ENCODE results near the gene ISX.
A peak's percentile ranks its signal among the peaks of the same experiment; 100 is the strongest.
"Not testable (repeated sequence)": the region's sequence is repeated elsewhere in the genome, so short reads cannot be mapped to it uniquely, and the experiment has no call there.

Gene ISX

DNA sequence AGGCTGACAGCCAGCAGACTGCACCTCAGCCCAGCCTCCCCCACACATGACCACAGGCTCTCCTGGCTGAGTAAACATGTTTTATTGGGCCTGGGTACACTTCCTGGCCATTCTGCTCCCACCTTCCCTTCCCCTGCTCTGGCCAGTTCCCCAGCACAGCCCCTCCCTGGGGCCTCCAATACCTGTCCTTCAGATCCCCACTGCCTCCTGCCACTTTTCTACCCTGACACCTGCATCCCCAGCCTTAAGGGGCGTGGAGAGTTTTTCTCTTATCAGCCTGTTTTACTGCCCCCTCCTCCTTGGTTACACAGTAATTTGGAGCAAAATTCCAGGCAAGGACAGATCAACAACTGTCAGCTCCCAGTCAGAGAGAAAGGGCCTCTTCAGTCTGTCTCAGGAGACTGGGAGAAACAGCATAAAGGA is at the start of gene ISX:
ISX (plus strand) TSS at position 363 of the 423 bp plus-strand sequence. CDS start 930 bp downstream, outside the sequence.
- DNase-seq: no peak

DNA sequence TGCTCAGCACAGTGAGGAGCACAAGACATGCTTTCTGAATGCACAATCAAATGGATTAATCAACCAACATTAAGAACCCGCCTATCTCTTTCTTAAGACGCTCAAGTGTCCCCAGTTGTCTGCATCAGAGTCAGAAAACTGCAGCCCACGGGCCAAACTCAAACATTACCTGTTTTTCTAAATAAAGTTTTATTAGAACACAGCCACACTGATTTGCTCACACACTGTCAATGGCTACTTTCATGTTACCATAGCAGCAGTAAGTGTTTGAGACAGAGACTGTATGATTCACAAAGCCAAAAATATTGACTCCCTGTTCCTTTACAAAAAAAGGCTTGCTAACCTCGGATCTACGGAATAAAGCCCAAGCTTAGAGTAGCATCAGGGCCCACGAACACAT is 49.0 kb upstream of the ISX start:
- no peak for DNase-seq

DNA sequence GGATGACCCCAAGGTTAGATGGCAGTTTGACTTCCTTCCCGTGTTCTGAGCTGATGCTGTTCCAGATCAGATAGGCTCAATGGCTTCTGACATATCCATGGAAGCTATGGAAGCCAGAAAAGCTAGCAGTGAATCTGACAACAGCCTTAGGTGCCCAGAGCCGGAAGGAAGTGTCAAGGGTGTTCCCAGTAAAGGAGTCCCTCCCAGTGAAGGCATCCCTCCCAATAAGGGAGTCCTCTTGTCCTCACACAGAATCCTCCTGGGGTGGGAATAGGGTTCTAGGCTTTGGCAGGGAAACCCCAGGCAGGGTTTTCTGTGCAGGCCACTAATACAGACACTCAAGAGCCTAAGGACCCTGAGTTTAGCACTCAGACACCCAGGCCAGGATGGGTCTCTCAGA is 47.0 kb upstream of the ISX start:
- no peak for DNase-seq

DNA sequence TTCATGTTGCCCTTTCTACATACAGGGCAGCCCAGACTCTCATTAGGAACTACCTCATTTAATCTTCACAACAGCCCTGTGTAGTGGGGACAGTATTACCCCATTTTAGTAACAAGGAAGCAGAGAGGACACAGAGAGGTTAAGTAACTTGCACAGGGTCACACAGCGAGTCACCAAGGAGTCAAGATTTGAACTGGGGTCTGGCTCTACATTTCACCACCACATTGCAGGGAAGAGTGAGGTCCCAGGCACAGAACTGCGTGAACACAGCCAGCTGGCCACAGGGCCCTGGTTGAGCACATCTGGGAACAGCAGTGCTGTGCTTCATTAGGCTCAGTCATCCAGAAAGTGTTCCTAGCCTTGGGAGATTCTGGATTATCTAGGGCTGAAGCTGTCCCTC is 45.4 kb upstream of the ISX start:
- no peak for DNase-seq

DNA sequence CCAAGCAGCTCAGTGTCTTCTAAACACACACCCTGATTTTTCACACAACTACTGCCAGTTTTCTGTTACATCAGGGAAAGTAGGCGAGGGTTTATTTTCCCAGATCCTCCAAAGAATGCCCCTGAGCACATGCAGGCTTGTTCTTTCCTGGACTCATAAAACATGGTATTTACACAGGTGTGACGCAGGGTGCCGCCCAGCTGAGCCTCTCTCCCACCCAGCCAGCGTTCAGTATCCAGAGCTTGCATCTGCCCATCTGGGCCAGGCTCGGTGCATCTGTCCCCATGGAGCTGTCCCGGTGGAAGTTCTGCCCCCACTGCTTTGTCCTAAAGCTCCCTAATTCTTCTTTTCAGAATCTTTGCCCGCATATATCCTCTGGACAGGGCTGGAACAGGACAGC is 44.8 kb upstream of the ISX start:
- no peak for DNase-seq

DNA sequence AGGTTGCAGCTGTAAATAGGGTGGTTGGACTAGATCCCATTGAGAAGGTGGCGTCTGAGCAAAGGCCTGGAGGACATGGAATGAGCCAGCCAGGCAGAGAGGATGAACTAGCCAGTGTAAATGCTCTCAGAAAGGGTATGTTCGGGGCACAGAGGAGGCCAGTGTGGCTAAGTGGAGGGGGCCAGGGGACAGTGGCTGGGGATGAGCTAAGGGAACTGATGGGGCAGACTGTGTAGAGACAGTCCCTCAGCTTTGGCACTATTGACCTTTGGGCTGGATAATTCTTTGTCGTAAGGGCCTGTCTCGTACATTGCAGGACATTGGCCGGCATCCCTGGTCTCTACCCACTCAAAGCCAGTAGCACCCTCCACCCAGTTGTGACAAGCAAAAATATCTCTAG is 43.7 kb upstream of the ISX start:
- DNase-seq: no peak

DNA sequence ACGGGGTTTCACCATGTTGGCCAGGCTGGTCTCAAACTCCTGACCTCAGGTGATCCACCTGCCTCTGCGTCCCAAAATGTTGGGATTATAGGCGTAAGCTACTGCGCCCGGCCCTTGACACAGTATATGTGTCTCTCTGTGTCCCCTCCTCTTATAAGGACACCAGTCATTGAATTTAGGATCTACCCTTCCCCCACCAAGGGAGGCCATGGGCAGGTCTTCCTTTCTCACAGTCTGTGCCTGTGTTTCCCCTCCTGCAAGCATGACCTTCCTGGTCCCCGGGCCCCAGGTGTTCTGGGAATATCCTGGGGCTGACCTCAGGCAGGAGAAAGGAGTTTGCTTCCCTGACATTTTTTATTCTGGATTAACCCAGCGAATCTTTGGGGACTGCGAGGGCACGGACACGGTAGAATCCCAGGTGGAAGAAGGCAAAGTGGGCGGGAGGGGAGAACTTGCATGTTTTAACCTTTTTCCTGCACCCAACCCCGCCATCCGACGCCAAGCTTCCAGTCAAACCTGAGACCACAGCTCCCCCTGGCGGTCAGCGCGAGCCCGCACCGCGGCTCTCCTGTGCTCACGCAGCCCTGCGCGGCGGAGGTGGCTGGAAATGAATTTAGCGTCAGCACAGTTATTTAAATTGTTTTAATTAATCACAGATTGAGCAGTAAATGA is 42.1 kb upstream of the ISX start:
- DNase-seq: peak in 3 of 4 experiments; percentile 7 to 57 (median 19)

DNA sequence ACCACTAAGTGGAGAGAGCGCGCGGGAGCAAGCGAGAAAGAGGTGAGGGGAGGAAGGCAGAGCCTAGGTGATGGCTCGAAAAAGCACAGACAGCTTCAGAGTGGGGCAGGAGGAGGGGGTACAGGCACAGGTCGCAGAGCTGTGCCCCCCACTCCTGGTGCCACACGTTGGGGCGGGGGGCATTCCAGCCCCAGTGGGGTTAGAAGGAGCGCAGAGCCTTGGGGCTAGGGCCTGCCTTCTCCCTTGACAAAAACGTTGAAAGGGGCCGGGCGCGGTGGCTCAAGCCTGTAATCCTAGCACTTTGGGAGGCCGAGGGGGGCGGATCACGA is 41.6 kb upstream of the ISX start:
- no peak for DNase-seq

DNA sequence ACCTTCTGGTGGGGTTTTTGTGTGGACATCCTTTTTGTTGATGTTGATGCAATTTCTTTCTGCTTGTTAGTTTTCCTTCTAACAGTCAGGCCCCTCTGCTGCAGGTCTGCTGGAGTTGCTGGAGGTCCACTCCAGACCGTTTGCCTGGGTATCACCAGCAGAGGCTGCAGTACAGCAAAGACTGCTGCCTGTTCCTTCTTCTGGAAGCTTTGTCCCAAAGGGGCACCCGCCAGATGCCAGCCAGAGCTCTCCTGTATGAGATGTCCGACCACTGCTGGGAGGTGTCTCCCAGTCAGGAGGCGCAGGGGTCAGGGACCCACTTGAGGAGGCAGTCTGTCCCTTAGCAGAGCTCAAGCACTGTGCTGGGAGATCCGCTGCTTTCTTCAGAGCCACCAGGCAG is 35.8 kb upstream of the ISX start:
- DNase-seq: not testable (repeated sequence)

DNA sequence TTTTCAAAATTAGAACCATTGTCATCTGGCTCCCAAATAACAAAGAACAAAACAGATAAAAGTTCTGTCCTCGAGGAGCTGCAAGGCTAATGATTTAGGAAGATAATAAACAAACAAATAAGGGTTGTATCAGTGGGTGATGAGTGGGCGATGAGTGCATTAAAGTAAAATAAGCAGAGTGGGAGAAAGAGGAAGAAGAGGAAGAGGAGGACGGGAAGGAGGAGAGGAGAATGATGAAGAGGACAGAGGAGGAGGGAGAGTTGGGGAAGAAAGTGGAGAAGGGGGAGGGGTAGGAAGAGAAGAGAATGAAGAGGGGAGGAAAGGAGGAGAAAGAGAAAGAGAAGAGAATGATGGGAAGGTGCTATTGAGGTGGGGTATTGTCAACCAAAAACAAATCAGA is 33.4 kb upstream of the ISX start:
- DNase-seq: no peak

DNA sequence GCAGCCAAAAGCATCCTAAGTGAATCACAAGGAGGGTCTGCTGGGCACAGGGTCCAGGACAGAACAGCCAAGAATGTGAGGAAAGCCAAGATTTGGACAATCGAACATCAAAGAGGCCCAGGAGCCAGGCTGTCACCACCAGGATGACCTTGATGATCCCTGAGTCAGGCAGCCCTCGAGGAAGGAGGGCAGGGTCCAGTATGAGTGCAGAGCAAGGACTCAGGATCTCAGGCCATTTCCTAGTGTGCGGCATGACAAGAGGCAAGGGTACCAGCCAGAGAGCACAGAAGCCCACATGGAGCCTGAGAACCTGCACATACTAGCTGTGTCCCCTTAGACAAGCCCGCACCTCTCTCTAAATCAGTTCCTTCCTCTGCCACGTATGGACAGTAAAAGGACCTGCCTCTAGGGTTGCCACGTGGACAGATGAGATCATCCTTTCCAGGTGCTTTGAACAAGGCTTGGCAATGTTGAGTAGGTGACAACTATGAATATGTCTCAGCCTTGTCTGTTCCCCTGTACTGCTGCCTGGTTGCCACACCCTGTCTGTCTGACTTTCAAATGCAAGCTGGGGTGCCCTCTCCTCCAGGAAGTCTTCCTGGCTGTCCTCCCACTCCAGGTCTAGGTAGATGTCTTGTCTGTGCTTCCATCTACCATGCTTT is 32.2 kb upstream of the ISX start:
- DNase-seq: no peak

DNA sequence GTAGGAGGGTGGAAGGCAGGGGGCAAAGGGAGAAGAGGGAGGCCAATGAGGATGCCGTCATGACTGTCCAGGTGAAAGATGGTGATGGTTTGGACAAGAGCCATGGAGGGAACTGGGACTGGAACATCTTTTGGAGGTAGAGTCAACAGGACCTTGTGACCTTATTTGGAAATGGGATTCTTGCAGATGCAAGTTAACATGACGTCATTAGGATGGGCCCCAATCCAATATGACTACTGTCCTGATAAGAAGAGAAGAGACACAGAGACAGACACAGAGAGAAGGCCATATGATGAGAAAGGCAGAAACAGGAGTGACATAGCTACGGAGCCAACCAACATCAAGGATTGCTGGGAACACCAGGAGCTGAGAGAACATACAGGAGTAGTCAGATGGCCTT is 31.0 kb upstream of the ISX start:
- no peak for DNase-seq

DNA sequence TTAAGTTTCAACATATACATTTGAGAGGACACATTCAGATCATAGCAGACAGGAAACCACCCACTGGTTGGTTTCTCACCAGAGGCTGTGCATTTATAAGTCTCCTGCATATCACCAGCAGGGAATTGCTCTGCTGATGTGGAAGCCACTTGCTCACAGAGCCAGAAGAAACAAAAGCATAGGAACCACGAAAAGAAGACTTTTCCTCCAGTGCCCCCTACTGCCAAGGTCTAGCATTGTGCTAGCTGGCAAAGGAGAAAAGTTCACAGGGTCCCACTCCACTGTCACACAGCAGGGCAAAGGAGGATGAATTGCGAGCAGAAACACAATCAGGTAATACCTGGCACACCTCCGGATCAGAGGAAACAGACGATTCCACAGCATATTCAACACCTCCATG is 28.9 kb upstream of the ISX start:
- DNase-seq: no peak

DNA sequence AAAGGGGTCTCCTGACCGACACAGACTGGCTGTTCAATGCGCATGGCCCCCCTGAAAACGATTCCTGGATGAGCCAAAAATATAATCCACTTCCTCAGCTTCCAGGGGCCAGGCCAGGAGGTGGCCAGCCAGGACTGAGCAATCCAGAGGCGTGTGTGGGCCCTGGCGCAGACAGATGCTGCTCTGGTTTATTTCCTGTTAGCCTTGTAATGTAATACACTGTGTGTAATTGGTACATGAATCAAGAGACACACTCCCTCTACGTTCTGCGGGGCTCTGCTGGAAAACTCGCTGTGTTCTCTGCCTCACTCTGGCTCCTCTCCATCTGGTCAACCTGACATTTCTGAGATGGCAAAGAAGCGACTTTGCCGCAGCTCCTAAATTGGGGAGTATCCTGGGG is 26.3 kb upstream of the ISX start:
- DNase-seq: no peak

DNA sequence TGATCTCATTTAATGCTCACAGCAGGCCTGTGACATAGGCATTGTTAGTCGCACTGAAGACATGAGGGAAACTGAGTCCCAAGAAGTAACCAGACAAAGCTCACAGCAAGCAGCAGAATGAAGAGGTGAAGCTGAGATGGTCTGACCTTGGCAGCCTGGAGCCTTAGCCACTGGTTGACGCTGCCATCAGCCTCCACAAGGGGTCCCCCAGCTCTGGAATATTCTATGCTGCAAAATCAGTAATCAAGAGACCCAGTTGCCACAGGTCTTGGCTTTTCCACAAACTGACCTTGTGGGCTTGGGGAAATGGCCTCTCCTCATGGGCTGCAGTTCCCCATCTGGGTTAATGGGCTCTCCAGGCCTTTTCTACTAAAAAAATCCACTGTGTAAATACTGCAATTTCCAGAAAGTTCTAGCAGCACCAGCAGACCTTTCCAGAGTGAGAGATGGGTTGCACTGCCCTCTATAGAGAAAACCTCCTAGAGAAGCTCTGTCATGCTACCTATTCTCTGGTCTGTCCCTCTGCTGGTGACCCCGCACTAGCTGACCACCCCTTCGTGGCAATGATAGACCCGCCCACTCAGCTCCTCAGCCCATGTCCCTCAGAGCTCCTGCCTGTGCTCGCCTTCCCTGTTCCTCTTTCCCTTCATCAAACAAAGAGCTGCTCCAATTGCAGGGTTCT is 22.6 kb upstream of the ISX start:
- DNase-seq: no peak

DNA sequence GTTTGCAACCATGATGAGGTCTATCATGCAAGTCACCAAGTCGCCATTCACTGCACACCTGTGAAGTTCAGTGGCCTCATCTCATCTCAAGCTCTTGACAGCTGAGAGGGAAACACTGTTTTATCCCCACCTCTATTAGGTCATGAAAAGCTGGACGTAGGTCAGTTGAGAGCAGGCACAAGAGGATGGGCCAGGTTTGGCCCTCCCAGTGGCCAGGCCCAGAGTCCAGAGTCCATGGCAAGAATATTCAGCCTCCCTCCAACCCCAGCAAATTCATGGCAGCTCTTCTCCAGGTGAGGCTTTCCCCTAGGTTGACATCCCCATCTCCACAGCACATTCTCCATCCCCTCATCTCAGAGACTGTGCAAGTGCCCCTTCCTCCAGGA is 22.0 kb upstream of the ISX start:
- no peak for DNase-seq

DNA sequence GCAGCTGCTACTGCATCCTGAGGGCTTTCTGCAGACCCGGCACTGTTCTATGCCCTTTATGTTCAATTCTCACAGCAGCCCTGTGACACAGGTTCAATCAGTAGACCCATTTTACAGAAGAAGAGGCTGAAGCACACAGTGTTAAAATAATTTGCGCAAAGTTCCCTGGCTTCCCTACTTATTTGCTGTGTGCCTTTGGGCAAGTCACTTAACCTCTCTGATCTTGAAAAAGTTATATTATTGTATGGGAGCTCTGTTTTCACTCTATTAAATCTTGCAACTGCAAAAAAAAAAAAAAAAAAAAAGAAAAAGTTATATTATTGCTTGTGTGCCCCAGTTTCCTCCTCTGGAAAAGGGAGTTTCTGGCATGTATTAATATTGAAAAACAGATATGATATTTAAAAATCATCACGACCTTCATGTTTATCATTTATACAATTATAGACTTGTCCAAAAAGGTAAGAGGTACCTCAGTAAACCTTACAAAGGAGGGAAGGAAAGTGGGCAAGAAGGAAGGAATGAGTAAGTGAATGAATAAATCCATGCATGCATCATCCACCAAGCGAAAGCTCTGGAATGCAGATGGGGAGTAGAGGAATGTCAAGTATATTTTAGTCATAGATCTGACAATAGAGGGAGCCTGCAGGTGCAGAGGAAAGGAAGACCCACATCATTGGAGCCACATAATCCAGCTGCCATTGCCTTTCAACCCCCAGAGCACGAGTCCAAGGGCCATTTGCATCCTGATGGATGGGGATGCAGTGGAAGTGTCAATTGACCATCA is 21.2 kb upstream of the ISX start:
- DNase-seq: no peak

DNA sequence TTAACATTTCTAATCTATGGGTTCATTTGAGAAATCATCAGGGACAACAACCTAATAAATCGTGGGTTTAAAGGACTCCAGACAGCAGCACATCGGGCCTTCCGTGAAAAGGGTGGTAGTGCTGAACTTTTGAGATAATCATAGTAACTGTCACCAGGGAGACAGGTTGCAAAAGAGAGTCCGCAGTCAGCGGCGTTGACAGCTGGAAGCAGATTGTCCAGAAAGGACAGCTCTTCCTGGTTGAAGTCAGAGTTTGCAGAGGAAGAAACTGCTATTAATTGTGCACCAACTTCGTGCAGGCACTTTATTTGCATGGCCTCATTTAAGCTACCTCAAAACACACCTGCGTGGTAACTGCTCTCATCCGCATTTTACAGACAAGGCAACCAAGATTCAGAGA is 20.5 kb upstream of the ISX start:
- DNase-seq: no peak

DNA sequence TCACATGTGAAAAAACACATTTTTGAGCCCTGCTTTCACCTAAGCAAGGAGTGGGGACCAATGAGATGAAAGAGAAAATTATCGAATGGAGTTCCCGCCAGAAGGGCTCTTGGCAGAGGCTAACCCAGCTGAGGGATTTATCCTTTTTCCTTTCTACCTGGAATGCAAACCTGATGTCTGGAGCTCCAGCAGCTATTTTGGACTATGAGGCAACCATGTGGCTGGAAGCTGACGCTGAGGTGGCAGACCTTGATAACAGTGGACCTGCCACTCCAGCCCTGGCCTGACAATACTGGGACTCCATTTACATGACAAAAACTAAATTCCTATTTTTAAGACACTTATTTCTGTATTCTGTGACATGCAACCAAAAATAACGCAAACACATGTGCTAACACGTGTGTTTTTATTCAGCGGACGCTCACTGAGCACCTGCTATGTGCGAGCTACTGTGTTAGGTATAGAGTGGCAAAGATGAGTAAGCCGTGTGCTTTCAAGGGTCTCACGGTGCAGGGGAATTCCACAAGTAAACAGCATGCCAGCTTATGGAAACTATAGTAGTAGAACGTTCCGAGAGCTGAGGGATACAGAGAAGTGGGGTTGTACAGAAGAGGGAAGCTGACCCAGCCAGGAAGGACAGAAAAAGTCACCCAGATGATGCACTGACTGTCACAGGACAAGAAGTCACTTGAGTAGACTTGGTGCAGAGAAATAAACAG is 19.1 kb upstream of the ISX start:
- DNase-seq: no peak

DNA sequence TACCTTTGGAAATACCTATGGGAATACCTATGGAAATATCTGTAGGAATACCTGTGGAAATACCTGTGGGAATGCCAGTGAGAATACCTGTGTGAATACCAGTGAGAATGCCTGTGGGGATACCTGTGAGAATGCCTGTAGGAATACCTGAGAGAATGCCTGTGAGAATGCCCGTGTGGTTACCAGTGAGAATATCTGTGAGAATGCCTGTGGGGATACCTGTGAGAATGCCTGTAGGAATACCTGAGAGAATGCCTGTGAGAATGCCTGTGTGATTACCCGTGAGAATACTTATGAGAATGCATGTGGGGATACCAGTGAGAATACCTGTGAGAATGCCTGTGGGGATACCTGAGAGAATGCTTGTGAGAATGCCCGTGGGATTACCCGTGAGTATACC is 15.9 kb upstream of the ISX start:
- not testable (repeated sequence) for DNase-seq

DNA sequence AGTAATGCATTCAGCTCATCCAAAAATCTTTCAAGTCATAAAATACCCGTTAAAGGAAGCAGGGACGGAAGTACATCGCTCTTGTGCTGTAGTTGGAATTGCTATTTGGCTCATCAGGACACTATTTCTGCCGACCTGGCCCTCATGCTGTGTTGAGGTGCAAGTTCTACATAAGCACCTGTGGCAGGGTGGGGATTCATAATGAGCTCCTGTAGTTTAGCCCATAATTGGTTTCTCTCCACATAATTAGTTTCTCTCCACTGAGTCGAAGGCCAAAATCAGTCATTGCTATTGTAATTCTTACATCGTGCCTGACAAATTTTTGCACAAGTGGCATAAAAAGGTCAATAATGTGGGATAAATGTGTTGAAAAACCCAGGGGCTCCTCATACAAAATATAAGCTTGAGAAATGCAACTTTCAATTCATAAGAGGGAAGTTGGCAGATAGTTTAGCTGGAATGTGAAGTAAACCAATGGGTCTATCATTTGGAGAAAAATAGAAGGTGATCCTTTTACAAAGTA is 14.9 kb upstream of the ISX start:
- DNase-seq: no peak

DNA sequence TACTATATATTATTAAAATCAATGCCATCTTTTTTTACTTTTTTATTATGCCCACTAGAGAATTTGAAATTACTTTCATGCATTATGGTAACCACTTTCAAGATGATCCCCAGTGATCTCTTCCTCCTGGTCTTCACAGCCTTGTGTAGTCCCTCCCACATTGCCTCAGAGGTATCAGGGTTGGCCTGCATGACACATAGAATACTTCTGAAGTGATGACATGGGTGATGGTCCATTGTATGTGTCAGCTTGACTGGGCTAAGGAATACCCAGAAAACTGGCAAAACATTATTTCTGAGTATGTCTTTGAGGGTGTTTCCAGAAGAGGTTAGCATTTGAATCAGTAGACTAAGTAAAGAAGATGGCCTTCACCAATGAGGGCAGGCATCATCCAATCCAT is 14.2 kb upstream of the ISX start:
- no peak for DNase-seq
